Measurements from ENCODE around the gene MAML2.
A peak's percentile ranks its signal among the peaks of the same experiment; 100 is the strongest.

The MAML2 gene

GRCh38 chr11:96317985-96318384 is 25.0 kb downstream of the MAML2 start:
- H3K4me3 ChIP-seq (ENCODE audit: low read depth, low read length): no peak overlapping the region
- TF ChIP-seq, protein P1, sequence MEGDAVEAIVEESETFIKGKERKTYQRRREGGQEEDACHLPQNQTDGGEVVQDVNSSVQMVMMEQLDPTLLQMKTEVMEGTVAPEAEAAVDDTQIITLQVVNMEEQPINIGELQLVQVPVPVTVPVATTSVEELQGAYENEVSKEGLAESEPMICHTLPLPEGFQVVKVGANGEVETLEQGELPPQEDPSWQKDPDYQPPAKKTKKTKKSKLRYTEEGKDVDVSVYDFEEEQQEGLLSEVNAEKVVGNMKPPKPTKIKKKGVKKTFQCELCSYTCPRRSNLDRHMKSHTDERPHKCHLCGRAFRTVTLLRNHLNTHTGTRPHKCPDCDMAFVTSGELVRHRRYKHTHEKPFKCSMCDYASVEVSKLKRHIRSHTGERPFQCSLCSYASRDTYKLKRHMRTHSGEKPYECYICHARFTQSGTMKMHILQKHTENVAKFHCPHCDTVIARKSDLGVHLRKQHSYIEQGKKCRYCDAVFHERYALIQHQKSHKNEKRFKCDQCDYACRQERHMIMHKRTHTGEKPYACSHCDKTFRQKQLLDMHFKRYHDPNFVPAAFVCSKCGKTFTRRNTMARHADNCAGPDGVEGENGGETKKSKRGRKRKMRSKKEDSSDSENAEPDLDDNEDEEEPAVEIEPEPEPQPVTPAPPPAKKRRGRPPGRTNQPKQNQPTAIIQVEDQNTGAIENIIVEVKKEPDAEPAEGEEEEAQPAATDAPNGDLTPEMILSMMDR (IDR thresholded peaks at IDR 0.05; ENCODE audit: low read depth, low read length): no peak

- no peak overlapping the region for H3K4me3 ChIP-seq (ENCODE audit: low read depth, low read length)
- TF ChIP-seq, protein P1 (IDR thresholded peaks at IDR 0.05; ENCODE audit: low read depth, low read length): no peak
Measured at GRCh38 chr11:96317571-96317970, 25.4 kb downstream of the MAML2 start.

DNA sequence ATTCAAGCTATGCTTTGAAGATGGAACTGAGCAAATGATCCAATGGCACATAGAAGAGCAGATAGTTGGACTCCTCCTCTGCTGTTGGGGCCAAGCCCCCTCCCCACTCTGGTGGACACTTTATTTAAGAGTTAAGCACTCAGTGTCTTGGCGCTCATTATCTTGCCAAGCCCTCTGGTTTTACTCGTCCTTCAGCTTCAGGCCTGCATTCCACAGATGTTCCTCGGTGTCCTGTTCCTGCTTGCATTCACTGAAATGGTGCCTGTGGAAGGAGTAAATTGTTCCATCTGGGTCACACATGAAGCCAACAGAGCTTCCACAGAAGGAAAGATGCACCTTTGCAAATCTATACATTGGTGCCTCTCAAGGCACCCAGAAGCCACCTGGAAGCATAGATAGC is 26.1 kb downstream of the MAML2 start:
- H3K4me3 ChIP-seq (ENCODE audit: low read depth, low read length): no peak overlapping the region
- TF ChIP-seq, protein P1 (IDR thresholded peaks at IDR 0.05; ENCODE audit: low read depth, low read length): no peak

- no peak overlapping the region for H3K4me3 ChIP-seq (ENCODE audit: low read depth, low read length)
- TF ChIP-seq, protein P1 (IDR thresholded peaks at IDR 0.05; ENCODE audit: low read depth, low read length): no peak
Measured at GRCh38 chr11:96315476-96315875, 27.5 kb downstream of the MAML2 start.

GRCh38 chr11:96314326-96315020 is 28.5 kb downstream of the MAML2 start:
- TF ChIP-seq, protein P1 (IDR thresholded peaks at IDR 0.05; ENCODE audit: low read depth, low read length): no peak
- H3K4me3 ChIP-seq (ENCODE audit: low read depth, low read length): peak overlapping the region; percentile 23; the same call in 1 of the 2 replicates

DNA sequence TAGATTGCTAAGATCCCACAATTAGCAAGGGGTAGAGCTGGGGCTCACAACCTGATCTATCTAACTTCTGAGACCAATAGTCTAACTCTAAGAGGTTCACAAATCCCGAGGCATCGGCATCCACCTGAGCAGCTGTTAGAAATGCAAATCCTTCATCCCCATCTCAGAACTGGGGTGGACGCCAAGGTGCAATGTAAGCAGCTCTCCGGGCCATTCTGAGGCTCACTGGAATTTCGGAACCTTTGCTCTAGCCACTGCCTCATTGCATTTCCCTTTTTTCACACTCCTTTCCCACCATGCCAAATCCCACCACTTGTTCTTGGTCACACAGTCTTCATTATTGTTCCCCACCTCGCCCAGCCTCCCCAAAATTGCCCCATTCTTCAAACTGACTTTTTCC is 29.8 kb downstream of the MAML2 start:
- no peak overlapping the region for H3K4me3 ChIP-seq (ENCODE audit: low read depth, low read length)
- TF ChIP-seq, protein P1 (IDR thresholded peaks at IDR 0.05; ENCODE audit: low read depth, low read length): no peak

DNA sequence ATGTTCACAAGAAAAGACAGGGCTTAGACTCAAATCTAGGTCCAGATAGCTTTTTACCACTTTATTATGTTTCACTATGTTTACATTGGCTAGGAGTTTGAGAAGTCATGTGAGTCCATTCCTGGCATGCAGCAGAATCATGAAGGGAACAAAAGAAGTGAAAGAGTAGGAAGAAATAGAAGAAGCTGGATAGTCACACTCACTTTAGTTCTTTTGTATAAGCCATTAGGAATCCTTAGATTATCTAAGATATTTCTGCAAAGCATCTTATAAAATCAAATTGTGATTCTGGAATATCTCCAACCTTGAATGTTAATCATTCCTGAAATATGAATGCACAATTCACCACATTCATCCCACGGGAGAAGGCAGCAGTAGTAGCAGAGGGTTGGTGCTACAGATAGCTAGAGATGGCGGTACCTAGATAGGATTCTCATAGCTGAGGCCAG is 31.9 kb downstream of the MAML2 start:
- H3K4me3 ChIP-seq (ENCODE audit: low read depth, low read length): no peak overlapping the region
- TF ChIP-seq, protein P1 (IDR thresholded peaks at IDR 0.05; ENCODE audit: low read depth, low read length): no peak

Data from WI38 (cell line).